GM08714 (cell line): Measurements from ENCODE around the gene NUDT17.

ENCODE experiments used
- H3K4me3 ChIP-seq: fragments of 200-500 bp; sonication (Bioruptor generic); 2 replicates; pipeline ENCODE4 v1.5.1; 2014; ENCODE audit warnings: mild to moderate bottlenecking, low read length, inconsistent platforms
- ZNF274 ChIP-seq: IDR thresholded peaks from 2 replicates; pipeline ENCODE4 v1.6.1; 2012; ENCODE audit warnings: mild to moderate bottlenecking, low read depth, low read length

NUDT17 gene

DNA sequence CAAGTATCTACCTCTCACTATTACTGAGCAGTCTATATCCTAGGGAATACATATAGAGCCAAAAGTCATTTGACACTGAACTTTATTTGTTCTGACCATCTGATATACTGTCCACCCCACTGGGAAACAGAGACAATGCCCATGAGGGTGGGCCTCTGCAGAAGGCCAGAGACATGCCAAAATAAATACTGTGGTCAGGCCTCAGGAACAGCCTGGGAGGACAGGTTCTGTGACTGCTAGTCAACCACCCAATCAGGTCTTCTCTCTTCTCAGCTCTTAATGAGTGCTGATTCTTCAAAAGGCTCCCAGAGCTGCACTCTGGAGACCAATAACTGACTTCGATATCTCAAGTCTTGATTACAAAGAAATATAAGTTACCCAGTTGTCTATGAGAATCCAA, 45.7 kb downstream of the NUDT17 start:
- no peak for TF ChIP-seq ZNF274
- no peak overlapping the region for H3K4me3 ChIP-seq

DNA sequence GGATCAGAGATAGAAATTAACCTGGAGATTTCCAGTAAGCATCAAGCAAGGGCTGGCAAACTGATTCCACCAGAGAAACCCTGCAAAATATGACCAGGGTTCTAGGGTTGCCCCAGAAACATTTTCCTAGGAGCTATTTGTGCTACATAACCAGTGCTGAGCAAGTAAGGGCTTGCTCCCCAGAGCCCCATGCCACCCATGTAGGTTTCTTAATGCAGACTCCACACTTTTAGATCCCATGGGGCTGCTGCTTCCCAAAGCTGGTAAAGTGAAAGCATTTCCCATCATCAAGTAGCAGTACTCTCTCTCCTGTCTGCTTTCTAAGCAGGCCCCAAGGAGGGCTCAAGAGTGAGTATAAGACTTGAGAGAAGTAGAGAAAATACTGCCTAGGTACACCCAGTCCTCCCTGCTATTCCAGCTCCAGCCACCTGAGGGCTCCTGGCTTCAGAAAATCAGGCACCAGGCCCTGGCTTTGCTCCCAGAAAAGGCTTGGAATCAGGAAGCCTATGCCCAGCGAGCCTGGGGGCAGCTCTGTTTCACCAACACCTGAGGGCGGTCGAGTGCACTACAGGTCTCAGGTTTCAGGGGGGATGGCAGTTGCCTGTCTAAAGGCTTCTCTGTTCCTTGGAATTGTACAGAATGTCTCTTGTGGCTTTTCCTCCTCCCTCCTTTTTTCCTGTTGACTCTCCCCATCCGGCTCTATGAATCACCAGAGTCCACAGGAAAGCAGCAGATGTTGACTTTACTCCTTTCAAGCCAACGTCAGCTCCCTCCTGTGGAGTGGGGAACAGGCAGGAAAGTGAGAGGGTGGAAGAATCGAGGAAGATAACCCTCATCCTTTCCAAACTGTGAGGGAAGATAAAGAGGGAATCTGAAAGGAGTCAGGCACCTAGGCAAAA, 46.4 kb downstream of the NUDT17 start:
- TF ChIP-seq ZNF274, result no peak
- H3K4me3 ChIP-seq, result no peak overlapping the region

DNA sequence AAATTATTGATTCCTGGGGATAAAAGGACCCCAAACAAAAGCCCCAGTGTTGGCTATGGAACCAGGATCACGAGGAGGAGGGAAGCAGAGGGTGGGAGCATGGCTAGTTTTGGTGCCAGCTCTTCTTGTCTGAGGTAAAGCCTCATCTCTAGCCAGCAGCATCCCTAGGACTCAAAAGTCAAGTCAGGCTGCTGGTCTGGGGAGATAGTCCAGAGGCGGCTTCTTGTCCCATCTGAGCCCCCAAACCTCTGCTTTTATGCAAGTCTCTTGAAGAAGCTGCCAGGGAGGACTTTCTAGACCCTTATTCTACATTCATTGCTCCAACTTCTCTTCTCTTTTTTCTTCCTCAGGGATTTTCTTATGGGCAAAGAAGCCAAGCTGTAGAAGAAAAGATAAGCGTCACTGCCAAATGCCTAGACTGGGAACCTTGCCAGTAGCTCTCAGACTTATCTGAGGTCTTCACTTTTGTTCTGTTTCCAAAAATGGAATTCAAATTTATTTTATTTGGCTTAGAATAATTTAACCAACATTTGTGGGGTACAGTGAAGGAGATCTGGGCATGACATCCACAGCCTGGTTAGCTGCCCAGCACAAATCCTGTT, 47.2 kb downstream of the NUDT17 start:
- H3K4me3 ChIP-seq, result no peak overlapping the region
- TF ChIP-seq ZNF274, result no peak

DNA sequence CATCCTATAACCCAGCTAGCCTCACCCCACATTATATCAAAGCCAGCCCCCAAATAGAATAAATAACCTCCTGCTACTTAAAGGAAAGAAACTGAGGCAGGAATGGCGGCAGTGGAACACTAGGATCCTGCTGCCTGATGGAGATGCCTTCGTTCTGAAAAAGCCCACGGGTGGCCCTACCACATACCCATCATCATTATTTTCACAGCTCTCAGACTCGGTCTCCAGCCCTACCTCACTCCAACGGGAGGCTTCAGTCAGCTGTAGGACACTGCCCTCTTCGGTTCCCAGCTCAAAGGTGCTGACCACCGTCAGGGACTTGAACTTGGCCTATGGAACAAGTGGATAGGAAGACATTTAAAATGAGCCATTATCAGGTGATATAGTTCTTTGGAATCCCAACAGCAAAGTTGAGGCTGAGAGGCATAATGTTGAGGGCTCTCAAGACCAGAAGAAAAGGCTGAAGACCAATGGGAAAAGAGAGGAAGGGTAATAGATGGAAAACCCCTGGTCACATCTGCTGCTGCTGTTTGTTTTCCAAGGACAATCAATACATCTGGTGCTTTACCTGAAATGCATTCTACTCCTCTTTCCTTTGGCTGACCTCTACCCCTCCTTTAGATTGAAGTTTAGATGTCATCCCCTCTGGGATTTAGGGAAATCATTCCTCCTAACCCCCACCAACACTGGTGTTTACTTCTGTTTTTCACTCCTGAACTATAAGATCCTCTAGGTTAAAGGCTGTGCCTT, 48.1 kb downstream of the NUDT17 start:
- no peak overlapping the region for H3K4me3 ChIP-seq
- no peak for TF ChIP-seq ZNF274

DNA sequence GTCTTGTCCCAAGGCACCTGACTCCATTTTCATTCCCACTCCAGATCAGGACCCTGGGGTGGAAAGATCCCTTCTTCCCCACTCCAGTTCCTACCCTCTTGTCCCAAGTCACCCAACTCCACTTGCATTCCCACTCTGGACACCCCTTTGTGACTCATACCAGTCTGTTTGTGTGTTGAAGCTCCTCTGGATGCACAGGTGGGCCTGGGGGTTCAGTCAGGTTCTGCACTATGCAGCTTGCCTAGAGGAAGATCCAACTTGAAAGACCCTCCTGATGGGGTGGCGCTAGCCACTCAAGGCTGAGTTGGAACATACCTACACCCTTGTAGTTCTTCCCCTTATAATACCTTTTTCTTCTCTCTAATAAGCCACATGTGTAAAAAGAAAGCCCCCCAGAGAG, 50.0 kb downstream of the NUDT17 start:
- no peak overlapping the region for H3K4me3 ChIP-seq
- TF ChIP-seq ZNF274, result no peak

DNA sequence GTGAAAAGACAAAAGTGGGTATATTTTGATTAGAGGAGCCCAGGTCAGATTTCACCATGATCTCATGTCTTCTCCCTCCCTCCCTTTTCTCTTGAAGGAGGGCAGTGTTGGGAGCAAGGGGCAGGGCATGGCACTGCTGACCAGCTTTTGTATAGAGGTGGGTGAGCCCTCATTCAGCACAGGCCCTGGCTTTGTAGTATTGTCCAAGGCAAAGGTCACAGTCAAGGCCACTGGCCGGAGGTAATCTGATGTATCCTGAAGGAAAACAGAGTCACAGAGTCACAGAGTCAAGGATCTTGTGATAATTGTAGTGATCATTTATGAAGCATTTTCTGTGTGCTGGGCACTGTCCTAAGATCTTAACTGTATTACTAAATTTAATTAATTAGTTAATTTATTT, 52.5 kb downstream of the NUDT17 start:
- no peak for TF ChIP-seq ZNF274
- no peak overlapping the region for H3K4me3 ChIP-seq
